ENCODE measurements around the gene IL22RA1.

GRCh38 chr1:24086466-24086865 lies 56.5 kb downstream of the IL22RA1 start:
- TF ChIP-seq POLR2AphosphoS5 (IDR thresholded peaks at IDR 0.05) (no peak), CTCF (IDR thresholded peaks at IDR 0.05) (no peak), POLR2A (IDR thresholded peaks at IDR 0.05) (no peak), EP300 (IDR thresholded peaks at IDR 0.05) (no peak)
